ENCODE data around the gene ANKRD2.

DNA sequence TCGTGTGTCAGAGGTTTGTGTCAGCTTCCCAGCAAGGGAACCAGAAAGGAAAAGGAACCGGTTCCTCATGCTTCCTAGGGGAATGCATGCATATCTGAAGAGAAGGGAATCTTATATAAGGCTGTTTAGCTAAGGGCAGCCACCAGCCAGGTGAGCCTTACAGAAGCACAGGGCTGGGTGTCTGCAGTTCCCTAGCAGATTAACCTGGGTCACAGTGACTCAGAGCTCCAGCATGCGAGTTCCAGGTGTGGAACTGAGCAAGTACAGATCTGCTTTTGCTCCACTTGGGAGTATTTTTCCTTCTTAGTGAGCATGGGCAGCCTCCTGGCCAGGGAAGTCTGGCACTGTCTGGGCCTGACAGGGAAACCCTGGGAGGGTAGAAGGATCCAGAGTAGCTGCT, 957 bp upstream of the ANKRD2 start:
- no peak for TF ChIP-seq EGR1 (IDR thresholded peaks at IDR 0.05; ENCODE audit: borderline replicate concordance in 1 of 2, low read depth in 2 of 2, low read length in 2 of 2)
- TF ChIP-seq, protein P1, sequence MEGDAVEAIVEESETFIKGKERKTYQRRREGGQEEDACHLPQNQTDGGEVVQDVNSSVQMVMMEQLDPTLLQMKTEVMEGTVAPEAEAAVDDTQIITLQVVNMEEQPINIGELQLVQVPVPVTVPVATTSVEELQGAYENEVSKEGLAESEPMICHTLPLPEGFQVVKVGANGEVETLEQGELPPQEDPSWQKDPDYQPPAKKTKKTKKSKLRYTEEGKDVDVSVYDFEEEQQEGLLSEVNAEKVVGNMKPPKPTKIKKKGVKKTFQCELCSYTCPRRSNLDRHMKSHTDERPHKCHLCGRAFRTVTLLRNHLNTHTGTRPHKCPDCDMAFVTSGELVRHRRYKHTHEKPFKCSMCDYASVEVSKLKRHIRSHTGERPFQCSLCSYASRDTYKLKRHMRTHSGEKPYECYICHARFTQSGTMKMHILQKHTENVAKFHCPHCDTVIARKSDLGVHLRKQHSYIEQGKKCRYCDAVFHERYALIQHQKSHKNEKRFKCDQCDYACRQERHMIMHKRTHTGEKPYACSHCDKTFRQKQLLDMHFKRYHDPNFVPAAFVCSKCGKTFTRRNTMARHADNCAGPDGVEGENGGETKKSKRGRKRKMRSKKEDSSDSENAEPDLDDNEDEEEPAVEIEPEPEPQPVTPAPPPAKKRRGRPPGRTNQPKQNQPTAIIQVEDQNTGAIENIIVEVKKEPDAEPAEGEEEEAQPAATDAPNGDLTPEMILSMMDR (IDR thresholded peaks at IDR 0.05 in 2 of 3, conservative IDR thresholded peaks at IDR 0.05 in 1 of 3; ENCODE audit: control insufficient read depth in 2 of 3, extremely low read depth in 1 of 3, insufficient read depth in 1 of 3, low read depth in 3 of 3, low read length in 3 of 3): no peak
- TF ChIP-seq EED (IDR thresholded peaks at IDR 0.05; ENCODE audit: low read depth): no peak

Measured in GM12878 (cell line).